ENCODE measurements around the gene ZNF362.

DNA sequence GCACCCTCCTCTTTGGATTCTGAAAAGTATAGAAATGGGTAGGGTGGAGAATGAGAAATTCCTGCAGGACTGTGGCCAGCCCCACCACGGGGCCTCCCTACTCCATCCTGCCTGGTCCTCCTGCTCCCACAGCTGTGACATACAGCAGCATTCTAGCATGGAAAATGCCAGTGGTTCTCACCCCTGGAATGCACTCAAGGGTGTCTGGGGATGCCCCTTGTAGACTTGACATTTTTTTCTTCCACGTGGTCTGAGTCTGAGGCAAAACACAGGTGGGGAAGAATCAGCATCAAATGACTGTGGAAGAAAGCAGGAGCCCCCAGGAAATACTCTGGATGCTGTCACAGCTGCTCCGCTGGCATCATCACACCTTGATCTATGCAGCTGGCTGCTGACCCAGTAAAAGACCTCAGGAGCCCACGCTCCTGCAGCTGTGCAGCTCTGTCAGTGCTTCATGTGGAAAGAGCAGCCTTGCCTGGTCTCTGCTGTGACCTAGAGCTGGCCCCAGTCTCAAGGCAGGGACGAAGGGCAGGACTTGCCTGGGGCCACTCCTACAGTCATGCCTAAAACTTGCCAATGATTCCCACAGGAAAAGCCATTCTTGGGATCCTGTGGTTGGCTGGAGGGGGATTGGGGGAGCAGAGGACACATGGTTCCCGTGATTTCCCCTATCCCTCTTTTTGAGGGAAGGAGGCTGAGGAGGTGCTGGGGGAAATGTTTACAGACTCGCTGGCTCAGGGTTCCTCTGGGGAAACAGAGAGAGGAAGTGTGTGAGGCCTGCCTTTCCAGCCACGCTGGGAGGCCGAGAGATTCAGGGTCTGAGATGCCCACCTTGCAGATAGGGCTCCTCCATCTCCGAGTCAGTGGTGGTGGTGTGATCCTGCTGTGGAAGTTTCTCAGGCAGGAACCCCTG, 75.4 kb downstream of the ZNF362 start:
- no peak for TF ChIP-seq EZH2phosphoT487 (IDR thresholded peaks at IDR 0.05; ENCODE audit: insufficient read depth, low read depth)
- no peak for TF ChIP-seq EZH2 (IDR thresholded peaks at IDR 0.05; ENCODE audit: insufficient read depth, poor library complexity, severe bottlenecking)
